Loucy (cell line): ENCODE data around the gene TMEM184A.

Source experiments
- EZH2phosphoT487 ChIP-seq: fragments of 200-600 bp; IDR thresholded peaks from 2 replicates; pipeline ENCODE4 v1.6.1; 2018; ENCODE audit warnings: antibody characterized with exemption, mild to moderate bottlenecking, moderate library complexity, borderline replicate concordance
- TF ChIP-seq, protein P1 (sequence below): fragments of 200-600 bp; sonication (generic); conservative IDR thresholded peaks from 2 replicates; pipeline ENCODE4 v1.5.1; 2014; ENCODE audit warnings: mild to moderate bottlenecking, antibody characterized with exemption, low read length

- no peak for TF ChIP-seq EZH2phosphoT487
- TF ChIP-seq, protein P1, sequence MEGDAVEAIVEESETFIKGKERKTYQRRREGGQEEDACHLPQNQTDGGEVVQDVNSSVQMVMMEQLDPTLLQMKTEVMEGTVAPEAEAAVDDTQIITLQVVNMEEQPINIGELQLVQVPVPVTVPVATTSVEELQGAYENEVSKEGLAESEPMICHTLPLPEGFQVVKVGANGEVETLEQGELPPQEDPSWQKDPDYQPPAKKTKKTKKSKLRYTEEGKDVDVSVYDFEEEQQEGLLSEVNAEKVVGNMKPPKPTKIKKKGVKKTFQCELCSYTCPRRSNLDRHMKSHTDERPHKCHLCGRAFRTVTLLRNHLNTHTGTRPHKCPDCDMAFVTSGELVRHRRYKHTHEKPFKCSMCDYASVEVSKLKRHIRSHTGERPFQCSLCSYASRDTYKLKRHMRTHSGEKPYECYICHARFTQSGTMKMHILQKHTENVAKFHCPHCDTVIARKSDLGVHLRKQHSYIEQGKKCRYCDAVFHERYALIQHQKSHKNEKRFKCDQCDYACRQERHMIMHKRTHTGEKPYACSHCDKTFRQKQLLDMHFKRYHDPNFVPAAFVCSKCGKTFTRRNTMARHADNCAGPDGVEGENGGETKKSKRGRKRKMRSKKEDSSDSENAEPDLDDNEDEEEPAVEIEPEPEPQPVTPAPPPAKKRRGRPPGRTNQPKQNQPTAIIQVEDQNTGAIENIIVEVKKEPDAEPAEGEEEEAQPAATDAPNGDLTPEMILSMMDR, result no peak
These were observed 62.4 kb downstream of the TMEM184A start for GRCh38 chr7:1493571-1493970.
